ACC112 (cell line): ENCODE results near the gene RASGRF2.

Source experiments
- H2AFZ ChIP-seq: fragments of 200-600 bp; sonication (generic); one replicate; pipeline ENCODE4 v1.6.0; 2017; ENCODE audit warnings: antibody characterized with exemption, low read length; ENCODE audit not compliant: unreplicated experiment
- H3K27ac ChIP-seq: fragments of 200-600 bp; sonication (generic); 2 replicates; pipeline ENCODE4 v1.5.1; 2014; ENCODE audit warnings: low read depth, mild to moderate bottlenecking, antibody characterized with exemption, low read length, moderate library complexity
- H3K27me3 ChIP-seq: fragments of 200-600 bp; sonication (generic); 2 replicates; pipeline ENCODE4 v1.6.1; 2014; ENCODE audit warnings: mild to moderate bottlenecking, antibody characterized with exemption, low read length, moderate library complexity, mixed read lengths; ENCODE audit not compliant: insufficient read depth
- H3K36me3 ChIP-seq: fragments of 200-600 bp; sonication (generic); 2 replicates; pipeline ENCODE4 v1.6.1; 2016; ENCODE audit warnings: mild to moderate bottlenecking, antibody characterized with exemption, low read length, moderate library complexity, mixed read lengths; ENCODE audit not compliant: insufficient read depth
- H3K4me1 ChIP-seq: fragments of 200-600 bp; sonication (generic); one replicate; pipeline ENCODE4 v1.6.1; 2016; ENCODE audit warnings: low read length, mixed read lengths; ENCODE audit not compliant: insufficient read depth, unreplicated experiment, control insufficient read depth
- H3K4me3 ChIP-seq: fragments of 200-600 bp; sonication (generic); 2 replicates; pipeline ENCODE4 v1.5.1; 2014; ENCODE audit warnings: mild to moderate bottlenecking, low read depth, low read length
- H3K79me2 ChIP-seq: fragments of 200-600 bp; sonication (generic); one replicate; pipeline ENCODE4 v1.6.0; 2016; ENCODE audit warnings: low read length; ENCODE audit not compliant: control insufficient read depth, unreplicated experiment, insufficient read depth

RASGRF2 gene

DNA sequence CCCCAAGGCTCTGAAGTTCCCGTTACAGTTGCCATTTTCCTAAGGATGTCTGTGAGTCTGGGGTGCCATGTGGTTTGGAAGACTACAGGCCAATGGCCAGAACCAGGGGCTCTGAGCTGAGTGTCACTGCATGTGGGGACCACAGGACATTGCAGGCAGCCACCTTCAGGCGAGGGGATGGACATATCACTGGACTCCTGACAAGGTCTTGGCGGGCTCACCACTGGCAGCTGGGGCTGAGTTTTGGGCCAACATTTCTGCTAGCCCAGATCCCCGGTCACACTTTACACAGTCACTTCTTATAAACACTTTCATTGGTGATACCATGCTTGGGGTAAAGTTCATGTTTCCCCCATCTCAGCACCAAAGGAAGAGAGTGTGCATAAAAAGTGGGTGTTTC lies 109.8 kb downstream of the RASGRF2 start:
- H2AFZ ChIP-seq = no peak overlapping the region
- peaks cover 11% of the 10 kb centered on the region for H3K27me3 ChIP-seq
- no peak overlapping the region for H3K4me3 ChIP-seq
- H3K27ac ChIP-seq = no peak overlapping the region
- no peaks in the 10 kb centered on the region for H3K79me2 ChIP-seq
- no peaks in the 10 kb centered on the region for H3K4me1 ChIP-seq
- H3K36me3 ChIP-seq = no peaks in the 10 kb centered on the region

DNA sequence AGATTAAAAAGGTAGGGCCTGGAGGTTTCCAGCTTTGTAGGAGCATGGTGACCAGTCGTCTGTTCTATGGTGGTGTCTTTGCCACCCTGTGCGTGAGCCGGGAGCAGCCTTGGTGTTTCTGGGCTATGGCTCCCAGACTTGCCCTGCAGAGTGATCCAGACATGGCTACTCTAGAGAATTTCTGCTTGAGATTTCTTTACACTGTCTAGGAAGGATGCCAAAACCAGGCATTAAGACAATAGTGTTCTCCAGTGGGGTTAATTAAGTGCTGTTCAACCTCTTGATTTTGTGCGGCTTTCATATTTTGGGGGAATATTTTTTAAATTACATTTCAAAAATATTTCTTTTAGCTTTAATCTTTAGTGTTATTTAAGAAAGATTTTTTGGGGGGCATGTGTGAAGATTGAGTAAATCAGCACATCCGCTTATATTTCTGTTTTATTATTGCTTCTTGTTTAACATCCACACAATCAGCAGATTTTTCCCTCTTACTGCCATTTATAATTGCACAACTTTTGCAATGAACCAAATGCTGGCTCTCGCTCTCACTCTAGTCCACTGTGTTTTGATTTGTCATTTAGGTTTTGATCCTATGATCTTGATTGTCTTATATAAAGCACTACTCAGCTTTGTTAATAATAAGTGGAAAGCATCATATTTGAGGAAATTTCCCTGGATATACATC lies 110.5 kb downstream of the RASGRF2 start:
- H3K79me2 ChIP-seq = no peaks in the 10 kb centered on the region
- no peak overlapping the region for H3K27ac ChIP-seq
- peaks cover 18% of the 10 kb centered on the region for H3K27me3 ChIP-seq
- no peak overlapping the region for H2AFZ ChIP-seq
- no peaks in the 10 kb centered on the region for H3K36me3 ChIP-seq
- H3K4me3 ChIP-seq = no peak overlapping the region
- H3K4me1 ChIP-seq = no peaks in the 10 kb centered on the region

DNA sequence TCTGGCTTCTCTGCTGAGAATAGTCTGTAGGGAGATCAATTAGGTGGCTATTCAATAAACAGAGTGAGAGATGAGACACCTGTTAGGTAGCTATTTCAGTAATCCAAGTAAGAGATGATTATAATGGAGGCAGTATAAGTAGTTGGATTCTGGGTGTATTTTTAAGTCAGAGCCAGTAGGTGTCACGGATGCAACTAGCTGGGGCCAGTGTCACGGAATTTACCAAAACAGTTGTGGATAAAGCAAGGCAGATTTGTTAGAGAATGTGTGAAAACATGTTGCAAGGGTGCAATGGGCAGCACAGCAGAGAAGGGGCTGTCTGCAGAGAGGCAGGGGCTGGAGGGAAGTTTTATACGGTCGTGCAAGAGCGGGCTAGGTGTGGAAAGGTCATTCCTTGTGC lies 114.9 kb downstream of the RASGRF2 start:
- H3K27me3 ChIP-seq = peaks cover 49% of the 10 kb centered on the region
- no peak overlapping the region for H3K4me3 ChIP-seq
- H3K4me1 ChIP-seq = no peaks in the 10 kb centered on the region
- H3K79me2 ChIP-seq = no peaks in the 10 kb centered on the region
- H3K36me3 ChIP-seq = no peaks in the 10 kb centered on the region
- H3K27ac ChIP-seq = no peak overlapping the region
- H2AFZ ChIP-seq = no peak overlapping the region

DNA sequence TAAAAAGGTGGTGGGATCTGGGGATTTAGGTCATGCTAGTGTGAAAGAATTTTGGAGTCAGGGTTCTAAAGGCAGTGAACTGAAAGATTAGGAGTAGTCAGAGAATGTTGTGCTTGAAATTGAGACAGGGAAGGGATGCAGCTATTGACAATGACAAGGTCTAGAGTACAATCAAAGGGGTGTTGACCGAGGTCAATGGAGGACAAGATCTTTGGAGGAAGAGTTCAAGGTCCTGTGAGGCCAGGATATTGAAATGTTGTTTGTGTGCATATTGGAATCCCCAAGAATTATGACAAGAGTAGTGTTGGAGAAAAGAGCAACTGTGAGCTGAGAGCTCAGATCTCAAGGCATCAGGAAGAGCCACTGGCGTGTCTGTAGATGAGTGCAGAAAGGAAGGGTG lies 116.9 kb downstream of the RASGRF2 start:
- Histone ChIP-seq H3K36me3 (no peaks in the 10 kb centered on the region), H3K27ac (no peak overlapping the region), H3K27me3 (peaks cover 64% of the 10 kb centered on the region), H2AFZ (no peak overlapping the region), H3K4me1 (no peaks in the 10 kb centered on the region), H3K4me3 (no peak overlapping the region), H3K79me2 (no peaks in the 10 kb centered on the region)

DNA sequence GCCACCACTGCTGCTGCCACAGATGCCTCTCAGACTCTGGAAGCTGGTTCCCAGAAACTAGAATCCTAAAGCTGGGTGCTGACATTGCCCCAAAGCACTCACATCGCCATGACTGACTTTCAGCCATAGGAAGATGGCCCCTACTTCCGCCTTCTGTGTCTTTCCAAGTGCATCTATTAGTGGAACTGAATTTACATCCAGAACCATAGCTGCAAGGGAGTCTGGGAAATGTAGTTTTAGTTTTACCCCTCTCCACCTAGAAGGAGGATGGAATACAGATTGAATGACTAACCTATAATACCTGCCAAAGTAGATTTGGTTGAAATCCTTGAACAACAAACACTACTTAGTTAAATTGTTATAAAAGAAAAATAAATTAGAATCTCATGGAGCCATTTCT lies 118.8 kb downstream of the RASGRF2 start:
- Histone ChIP-seq H3K36me3 (no peaks in the 10 kb centered on the region), H2AFZ (no peak overlapping the region), H3K79me2 (no peaks in the 10 kb centered on the region), H3K4me1 (no peaks in the 10 kb centered on the region), H3K4me3 (no peak overlapping the region), H3K27ac (no peak overlapping the region), H3K27me3 (peaks cover 74% of the 10 kb centered on the region)

DNA sequence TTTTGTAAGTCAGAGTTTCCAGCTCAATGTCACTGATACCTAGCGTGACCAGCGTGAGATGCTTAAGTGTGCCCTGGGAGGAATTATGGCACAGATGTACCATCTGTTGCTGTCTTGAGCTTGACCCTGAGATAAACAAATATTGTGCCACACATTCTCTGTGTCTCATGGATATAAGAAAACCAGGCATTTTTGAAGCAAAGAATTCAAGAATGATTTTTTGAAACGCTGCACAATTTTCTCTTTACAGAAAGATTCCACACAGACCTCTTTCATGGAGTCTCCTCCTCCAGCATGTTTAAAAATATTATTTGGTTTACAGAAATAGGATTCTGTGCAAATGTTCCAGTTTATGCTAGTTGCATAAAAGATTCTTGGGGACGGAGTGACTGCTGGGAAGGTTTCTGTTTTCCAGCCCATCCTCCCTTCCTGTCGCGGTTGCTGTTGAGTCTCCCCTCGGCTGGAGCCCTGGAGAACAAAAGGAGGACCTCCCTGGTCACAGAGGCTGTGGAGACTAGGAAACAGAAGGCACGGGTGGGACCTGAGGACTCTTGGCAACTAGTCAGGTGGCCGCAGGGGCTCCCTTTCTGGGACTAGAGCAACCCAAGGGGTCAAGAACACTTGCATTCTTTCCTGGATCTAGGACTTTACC lies 120.8 kb downstream of the RASGRF2 start:
- Histone ChIP-seq H3K4me1 (no peaks in the 10 kb centered on the region), H3K4me3 (no peak overlapping the region), H3K27me3 (peaks cover 65% of the 10 kb centered on the region), H3K36me3 (no peaks in the 10 kb centered on the region), H3K27ac (no peak overlapping the region), H3K79me2 (no peaks in the 10 kb centered on the region), H2AFZ (no peak overlapping the region)

DNA sequence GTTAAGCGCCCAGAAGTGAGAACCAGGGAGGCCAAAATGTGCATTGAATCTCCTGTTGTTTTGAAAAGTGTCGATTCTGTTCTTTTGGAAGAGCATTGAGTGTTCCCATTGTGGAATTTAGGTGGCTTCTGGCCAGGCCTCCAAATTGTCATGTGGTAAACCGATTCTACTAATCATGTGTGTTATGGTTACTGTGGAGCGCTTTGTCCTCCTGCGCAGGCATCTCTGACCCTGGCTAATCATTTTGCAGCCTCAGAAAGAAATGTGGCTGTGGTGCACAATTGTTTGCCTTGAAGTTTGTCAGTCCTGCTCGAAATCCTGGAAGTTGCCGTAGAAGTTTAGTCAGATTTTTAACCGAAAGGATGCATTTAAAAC lies 121.3 kb downstream of the RASGRF2 start:
- H3K4me3 ChIP-seq = no peak overlapping the region
- H2AFZ ChIP-seq = no peak overlapping the region
- no peaks in the 10 kb centered on the region for H3K4me1 ChIP-seq
- H3K79me2 ChIP-seq = no peaks in the 10 kb centered on the region
- H3K27ac ChIP-seq = no peak overlapping the region
- peaks cover 65% of the 10 kb centered on the region for H3K27me3 ChIP-seq
- H3K36me3 ChIP-seq = no peaks in the 10 kb centered on the region

DNA sequence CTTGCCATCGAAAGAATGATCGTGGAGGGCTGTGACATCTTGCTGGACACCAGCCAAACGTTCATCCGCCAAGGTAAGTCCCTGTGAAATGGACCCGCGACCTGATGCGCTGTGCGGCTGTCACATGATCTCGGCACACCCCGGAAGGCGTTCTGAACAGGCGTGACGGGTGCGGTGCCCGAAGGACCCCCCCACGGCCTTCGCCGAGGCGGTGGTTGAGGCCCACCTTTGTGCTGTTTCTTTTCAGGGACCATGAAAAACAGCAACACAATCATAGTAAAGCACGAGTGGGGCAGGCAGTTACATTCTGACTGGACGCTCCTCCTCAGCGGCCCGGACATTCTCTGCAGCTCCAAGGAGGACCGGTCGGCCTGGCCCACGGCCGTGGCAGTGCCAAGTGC lies 126.7 kb downstream of the RASGRF2 start:
- Histone ChIP-seq H3K4me3 (no peak overlapping the region), H3K27ac (no peak overlapping the region), H3K79me2 (no peaks in the 10 kb centered on the region), H3K4me1 (no peaks in the 10 kb centered on the region), H2AFZ (no peak overlapping the region), H3K36me3 (no peaks in the 10 kb centered on the region), H3K27me3 (peaks cover 31% of the 10 kb centered on the region)

DNA sequence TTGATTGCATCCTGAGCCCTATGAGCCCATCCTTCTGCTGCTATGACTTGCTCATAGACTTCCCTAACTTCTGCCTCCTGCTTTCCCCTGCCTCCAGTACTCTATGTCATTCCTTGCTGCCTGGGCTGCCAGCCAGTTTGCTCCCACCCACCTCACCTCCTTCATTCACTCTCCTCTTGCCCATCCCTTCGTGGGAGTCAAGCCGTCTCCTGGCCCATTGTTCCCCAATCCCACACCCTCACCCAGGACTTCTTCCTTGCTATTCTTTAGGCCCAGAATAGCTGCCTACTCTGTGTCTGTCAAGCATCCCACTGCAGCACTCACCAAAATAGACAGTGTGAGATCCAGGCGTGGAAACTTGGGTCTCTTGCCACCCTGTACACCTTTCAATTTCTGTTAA lies 131.0 kb downstream of the RASGRF2 start:
- no peak overlapping the region for H3K4me3 ChIP-seq
- no peak overlapping the region for H2AFZ ChIP-seq
- no peaks in the 10 kb centered on the region for H3K79me2 ChIP-seq
- peaks cover 4% of the 10 kb centered on the region; the same call in 1 of the 2 replicates for H3K27me3 ChIP-seq
- H3K36me3 ChIP-seq = no peaks in the 10 kb centered on the region
- no peaks in the 10 kb centered on the region for H3K4me1 ChIP-seq
- H3K27ac ChIP-seq = no peak overlapping the region

DNA sequence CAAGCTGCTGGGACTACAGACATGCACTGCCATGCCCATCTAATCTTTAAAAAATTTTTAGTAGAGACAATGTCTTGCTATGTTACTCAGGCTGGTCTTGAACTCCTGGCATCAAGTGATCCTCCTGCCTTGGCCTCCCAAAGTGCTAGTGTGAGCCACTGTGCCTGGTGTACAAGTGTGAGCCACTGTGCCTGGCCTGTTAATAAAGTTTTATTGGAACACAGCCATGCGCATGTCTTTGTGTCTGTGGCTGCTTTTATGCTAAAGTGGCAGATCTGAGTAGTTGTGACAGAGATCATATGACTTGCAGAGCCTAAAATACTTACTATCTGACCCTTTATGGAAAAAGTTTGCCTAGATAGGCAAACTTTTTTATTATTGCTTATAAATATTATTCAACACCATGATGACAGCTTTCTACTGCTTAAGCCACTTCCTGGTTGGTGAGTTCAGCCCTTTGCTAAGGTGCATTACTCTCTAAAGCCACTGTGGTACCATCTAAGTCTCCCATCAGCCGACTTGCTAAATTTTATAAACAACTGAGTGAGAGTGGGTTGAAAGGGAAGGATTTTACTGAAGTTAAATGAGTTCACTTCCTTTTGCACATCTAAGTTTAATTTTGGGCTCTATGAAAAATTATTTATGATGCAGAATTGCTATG lies 133.5 kb downstream of the RASGRF2 start:
- Histone ChIP-seq H3K36me3 (no peaks in the 10 kb centered on the region), H3K79me2 (no peaks in the 10 kb centered on the region), H3K4me1 (no peaks in the 10 kb centered on the region), H3K27me3 (0 out of 2 replicates have a peak, but pooled peaks cover 3% of the 10 kb centered on the region), H3K4me3 (no peak overlapping the region), H3K27ac (no peak overlapping the region), H2AFZ (no peak overlapping the region)

DNA sequence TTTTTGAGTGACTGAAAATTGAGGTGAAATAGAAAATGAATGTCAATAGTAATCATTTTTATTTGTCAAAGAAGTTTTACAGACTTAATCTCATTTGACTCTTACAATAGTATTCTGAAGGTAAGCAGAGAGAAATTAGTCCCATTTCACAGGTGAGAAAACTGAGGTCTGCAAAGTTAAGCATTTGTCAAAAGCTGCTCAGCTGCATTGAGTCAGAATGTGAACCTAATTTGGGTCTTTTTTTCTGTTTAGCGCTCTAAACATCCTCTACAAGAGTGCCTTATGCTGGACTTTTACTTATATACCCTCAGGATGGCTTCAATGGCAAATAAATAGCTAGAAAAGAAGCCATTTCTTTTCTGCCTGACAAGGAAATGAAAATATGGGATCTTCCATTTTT lies 135.7 kb downstream of the RASGRF2 start:
- Histone ChIP-seq H3K27ac (no peak overlapping the region), H3K36me3 (no peaks in the 10 kb centered on the region), H3K79me2 (no peaks in the 10 kb centered on the region), H3K4me1 (no peaks in the 10 kb centered on the region), H3K27me3 (0 out of 2 replicates have a peak, but pooled peaks cover 3% of the 10 kb centered on the region), H2AFZ (no peak overlapping the region), H3K4me3 (no peak overlapping the region)
